ENCODE data around the gene TANK. TPM values are rescaled to one million over a fixed set of nuclear protein-coding genes. Genes with fewer than 3 reads are reported as not detected.

TANK gene
- total and polyA plus RNA-seq, 2 experiments from 2014 or later, result 27.7 to 35.4 TPM

DNA sequence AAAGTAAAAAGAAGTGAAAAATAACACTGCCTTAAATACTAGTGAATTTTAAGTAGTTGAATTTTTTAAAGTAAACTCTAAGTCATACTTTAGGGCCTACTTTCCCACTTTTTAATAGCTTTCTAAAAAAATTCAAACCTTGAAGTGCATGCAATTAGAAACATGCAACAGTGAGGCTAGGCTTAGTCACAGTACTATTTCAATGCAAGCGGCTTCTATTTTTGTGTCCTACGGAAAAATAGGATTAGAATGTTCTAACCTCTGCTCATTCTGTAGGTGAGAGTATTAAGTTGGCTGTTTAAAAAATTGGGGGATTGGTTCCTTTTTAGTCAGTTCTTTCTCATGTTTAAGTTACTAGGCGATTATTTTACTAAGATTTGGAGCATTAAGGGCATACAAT, 108.9 kb downstream of the TANK start:
- no peak for ATAC-seq
- Histone ChIP-seq H3K4me1 (ENCODE audit: insufficient read depth) (no peaks in the 10 kb centered on the region), H3F3A (replicated peaks; ENCODE audit: low read depth) (no peaks in the 10 kb centered on the region), H4K20me1 (replicated peaks; ENCODE audit: insufficient read depth) (no peaks in the 10 kb centered on the region), H3K9me2 (ENCODE audit: insufficient read depth) (no peaks in the 10 kb centered on the region), H3K27me3 (ENCODE audit: insufficient read depth) (no peaks in the 10 kb centered on the region), H3K36me3 (ENCODE audit: insufficient read depth) (peaks cover 6% of the 10 kb centered on the region; the same call in 1 of the 2 replicates), H3K27ac (ENCODE audit: low read depth) (no peak overlapping the region), H2AFZ (no peak overlapping the region), H3K4me2 (no peak overlapping the region), H3K4me3 (no peak overlapping the region), H3K79me2 (replicated peaks; ENCODE audit: insufficient read depth) (no peaks in the 10 kb centered on the region)
- H3K4me1 Mint-ChIP-seq, result no peaks in the 10 kb centered on the region
- H3K9me3 Mint-ChIP-seq, result peaks cover 13% of the 10 kb centered on the region
- no peak for DNase-seq (ENCODE audit: low spot score)
- TF ChIP-seq, protein P1, sequence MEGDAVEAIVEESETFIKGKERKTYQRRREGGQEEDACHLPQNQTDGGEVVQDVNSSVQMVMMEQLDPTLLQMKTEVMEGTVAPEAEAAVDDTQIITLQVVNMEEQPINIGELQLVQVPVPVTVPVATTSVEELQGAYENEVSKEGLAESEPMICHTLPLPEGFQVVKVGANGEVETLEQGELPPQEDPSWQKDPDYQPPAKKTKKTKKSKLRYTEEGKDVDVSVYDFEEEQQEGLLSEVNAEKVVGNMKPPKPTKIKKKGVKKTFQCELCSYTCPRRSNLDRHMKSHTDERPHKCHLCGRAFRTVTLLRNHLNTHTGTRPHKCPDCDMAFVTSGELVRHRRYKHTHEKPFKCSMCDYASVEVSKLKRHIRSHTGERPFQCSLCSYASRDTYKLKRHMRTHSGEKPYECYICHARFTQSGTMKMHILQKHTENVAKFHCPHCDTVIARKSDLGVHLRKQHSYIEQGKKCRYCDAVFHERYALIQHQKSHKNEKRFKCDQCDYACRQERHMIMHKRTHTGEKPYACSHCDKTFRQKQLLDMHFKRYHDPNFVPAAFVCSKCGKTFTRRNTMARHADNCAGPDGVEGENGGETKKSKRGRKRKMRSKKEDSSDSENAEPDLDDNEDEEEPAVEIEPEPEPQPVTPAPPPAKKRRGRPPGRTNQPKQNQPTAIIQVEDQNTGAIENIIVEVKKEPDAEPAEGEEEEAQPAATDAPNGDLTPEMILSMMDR (conservative IDR thresholded peaks at IDR 0.05; ENCODE audit: low read depth in 2 of 2), result no peak
- TF ChIP-seq, protein P2, sequence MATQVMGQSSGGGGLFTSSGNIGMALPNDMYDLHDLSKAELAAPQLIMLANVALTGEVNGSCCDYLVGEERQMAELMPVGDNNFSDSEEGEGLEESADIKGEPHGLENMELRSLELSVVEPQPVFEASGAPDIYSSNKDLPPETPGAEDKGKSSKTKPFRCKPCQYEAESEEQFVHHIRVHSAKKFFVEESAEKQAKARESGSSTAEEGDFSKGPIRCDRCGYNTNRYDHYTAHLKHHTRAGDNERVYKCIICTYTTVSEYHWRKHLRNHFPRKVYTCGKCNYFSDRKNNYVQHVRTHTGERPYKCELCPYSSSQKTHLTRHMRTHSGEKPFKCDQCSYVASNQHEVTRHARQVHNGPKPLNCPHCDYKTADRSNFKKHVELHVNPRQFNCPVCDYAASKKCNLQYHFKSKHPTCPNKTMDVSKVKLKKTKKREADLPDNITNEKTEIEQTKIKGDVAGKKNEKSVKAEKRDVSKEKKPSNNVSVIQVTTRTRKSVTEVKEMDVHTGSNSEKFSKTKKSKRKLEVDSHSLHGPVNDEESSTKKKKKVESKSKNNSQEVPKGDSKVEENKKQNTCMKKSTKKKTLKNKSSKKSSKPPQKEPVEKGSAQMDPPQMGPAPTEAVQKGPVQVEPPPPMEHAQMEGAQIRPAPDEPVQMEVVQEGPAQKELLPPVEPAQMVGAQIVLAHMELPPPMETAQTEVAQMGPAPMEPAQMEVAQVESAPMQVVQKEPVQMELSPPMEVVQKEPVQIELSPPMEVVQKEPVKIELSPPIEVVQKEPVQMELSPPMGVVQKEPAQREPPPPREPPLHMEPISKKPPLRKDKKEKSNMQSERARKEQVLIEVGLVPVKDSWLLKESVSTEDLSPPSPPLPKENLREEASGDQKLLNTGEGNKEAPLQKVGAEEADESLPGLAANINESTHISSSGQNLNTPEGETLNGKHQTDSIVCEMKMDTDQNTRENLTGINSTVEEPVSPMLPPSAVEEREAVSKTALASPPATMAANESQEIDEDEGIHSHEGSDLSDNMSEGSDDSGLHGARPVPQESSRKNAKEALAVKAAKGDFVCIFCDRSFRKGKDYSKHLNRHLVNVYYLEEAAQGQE (IDR thresholded peaks at IDR 0.05; ENCODE audit: unreplicated experiment), result no peak
- TF ChIP-seq EZH2phosphoT487 (IDR thresholded peaks at IDR 0.05; ENCODE audit: unreplicated experiment), result no peak
- no peak for TF ChIP-seq STAT1 (IDR thresholded peaks at IDR 0.05; ENCODE audit: unreplicated experiment)
- TF ChIP-seq, protein P3, sequence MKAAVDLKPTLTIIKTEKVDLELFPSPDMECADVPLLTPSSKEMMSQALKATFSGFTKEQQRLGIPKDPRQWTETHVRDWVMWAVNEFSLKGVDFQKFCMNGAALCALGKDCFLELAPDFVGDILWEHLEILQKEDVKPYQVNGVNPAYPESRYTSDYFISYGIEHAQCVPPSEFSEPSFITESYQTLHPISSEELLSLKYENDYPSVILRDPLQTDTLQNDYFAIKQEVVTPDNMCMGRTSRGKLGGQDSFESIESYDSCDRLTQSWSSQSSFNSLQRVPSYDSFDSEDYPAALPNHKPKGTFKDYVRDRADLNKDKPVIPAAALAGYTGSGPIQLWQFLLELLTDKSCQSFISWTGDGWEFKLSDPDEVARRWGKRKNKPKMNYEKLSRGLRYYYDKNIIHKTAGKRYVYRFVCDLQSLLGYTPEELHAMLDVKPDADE (IDR thresholded peaks at IDR 0.05), result no peak
- no peak for TF ChIP-seq EZH2 (IDR thresholded peaks at IDR 0.05; ENCODE audit: low read depth, unreplicated experiment)
- TF ChIP-seq, protein P4, sequence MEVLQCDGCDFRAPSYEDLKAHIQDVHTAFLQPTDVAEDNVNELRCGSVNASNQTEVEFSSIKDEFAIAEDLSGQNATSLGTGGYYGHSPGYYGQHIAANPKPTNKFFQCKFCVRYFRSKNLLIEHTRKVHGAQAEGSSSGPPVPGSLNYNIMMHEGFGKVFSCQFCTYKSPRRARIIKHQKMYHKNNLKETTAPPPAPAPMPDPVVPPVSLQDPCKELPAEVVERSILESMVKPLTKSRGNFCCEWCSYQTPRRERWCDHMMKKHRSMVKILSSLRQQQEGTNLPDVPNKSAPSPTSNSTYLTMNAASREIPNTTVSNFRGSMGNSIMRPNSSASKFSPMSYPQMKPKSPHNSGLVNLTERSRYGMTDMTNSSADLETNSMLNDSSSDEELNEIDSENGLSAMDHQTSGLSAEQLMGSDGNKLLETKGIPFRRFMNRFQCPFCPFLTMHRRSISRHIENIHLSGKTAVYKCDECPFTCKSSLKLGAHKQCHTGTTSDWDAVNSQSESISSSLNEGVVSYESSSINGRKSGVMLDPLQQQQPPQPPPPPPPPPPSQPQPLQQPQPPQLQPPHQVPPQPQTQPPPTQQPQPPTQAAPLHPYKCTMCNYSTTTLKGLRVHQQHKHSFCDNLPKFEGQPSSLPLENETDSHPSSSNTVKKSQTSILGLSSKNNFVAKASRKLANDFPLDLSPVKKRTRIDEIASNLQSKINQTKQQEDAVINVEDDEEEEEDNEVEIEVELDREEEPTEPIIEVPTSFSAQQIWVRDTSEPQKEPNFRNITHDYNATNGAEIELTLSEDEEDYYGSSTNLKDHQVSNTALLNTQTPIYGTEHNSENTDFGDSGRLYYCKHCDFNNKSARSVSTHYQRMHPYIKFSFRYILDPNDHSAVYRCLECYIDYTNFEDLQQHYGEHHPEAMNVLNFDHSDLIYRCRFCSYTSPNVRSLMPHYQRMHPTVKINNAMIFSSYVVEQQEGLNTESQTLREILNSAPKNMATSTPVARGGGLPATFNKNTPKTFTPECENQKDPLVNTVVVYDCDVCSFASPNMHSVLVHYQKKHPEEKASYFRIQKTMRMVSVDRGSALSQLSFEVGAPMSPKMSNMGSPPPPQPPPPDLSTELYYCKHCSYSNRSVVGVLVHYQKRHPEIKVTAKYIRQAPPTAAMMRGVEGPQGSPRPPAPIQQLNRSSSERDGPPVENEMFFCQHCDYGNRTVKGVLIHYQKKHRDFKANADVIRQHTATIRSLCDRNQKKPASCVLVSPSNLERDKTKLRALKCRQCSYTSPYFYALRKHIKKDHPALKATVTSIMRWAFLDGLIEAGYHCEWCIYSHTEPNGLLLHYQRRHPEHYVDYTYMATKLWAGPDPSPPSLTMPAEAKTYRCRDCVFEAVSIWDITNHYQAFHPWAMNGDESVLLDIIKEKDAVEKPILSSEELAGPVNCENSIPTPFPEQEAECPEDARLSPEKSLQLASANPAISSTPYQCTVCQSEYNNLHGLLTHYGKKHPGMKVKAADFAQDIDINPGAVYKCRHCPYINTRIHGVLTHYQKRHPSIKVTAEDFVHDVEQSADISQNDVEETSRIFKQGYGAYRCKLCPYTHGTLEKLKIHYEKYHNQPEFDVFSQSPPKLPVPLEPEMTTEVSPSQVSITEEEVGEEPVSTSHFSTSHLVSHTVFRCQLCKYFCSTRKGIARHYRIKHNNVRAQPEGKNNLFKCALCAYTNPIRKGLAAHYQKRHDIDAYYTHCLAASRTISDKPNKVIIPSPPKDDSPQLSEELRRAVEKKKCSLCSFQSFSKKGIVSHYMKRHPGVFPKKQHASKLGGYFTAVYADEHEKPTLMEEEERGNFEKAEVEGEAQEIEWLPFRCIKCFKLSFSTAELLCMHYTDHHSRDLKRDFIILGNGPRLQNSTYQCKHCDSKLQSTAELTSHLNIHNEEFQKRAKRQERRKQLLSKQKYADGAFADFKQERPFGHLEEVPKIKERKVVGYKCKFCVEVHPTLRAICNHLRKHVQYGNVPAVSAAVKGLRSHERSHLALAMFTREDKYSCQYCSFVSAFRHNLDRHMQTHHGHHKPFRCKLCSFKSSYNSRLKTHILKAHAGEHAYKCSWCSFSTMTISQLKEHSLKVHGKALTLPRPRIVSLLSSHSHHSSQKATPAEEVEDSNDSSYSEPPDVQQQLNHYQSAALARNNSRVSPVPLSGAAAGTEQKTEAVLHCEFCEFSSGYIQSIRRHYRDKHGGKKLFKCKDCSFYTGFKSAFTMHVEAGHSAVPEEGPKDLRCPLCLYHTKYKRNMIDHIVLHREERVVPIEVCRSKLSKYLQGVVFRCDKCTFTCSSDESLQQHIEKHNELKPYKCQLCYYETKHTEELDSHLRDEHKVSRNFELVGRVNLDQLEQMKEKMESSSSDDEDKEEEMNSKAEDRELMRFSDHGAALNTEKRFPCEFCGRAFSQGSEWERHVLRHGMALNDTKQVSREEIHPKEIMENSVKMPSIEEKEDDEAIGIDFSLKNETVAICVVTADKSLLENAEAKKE (CRISPR knock-in tag; IDR thresholded peaks at IDR 0.05), result no peak
- no peak for TF ChIP-seq JUNB (IDR thresholded peaks at IDR 0.05; ENCODE audit: unreplicated experiment)
- no peak for TF ChIP-seq NANOG (IDR thresholded peaks at IDR 0.05; ENCODE audit: borderline replicate concordance)
- TF ChIP-seq ZNF331 (CRISPR knock-in tag; IDR thresholded peaks at IDR 0.05; ENCODE audit: low read depth), result no peak
- no peak for TF ChIP-seq CREB1 (CRISPR knock-in tag; IDR thresholded peaks at IDR 0.05; ENCODE audit: low read depth)
- no peak for TF ChIP-seq POLR2AphosphoS5 (IDR thresholded peaks at IDR 0.05; ENCODE audit: low read depth)
- no peak for TF ChIP-seq ZNF114 (CRISPR knock-in tag; IDR thresholded peaks at IDR 0.05)
- H3K27ac Mint-ChIP-seq, result no peak overlapping the region
- peaks cover 9% of the 10 kb centered on the region; the same call in 2 of the 3 replicates for H3K36me3 Mint-ChIP-seq (ENCODE audit: low read depth)
- no peaks in the 10 kb centered on the region for H3K27me3 Mint-ChIP-seq (ENCODE audit: insufficient read depth, low read depth, poor library complexity)
- no peak overlapping the region for H3K4me3 Mint-ChIP-seq
